NCI-H69 (cell line): Measurements from ENCODE around the gene STX4.

ENCODE experiments used
- DNase-seq: peaks from one replicate; lab custom pipeline; 2025; lab: John Stamatoyannopoulos, UW

The STX4 gene

GRCh38 chr16:31020536-31020935, 12.8 kb upstream of the STX4 start:
- no peak for DNase-seq

- no peak for DNase-seq
Measured at GRCh38 chr16:31022544-31023251, 10.7 kb upstream of the STX4 start.

- no peak for DNase-seq
Measured at GRCh38 chr16:31023252-31023602, 10.1 kb upstream of the STX4 start.

GRCh38 chr16:31023627-31024226, 9.6 kb upstream of the STX4 start:
- no peak for DNase-seq

- no peak for DNase-seq
Measured at GRCh38 chr16:31025339-31025738, 8.0 kb upstream of the STX4 start.

GRCh38 chr16:31029272-31029671, 4.1 kb upstream of the STX4 start:
- DNase-seq: no peak

- DNase-seq: no peak
Measured at GRCh38 chr16:31031276-31031675, 2.1 kb upstream of the STX4 start.

GRCh38 chr16:31033709-31034492, 543 bp downstream of the STX4 start:
- peak; percentile 88 for DNase-seq

- DNase-seq: no peak
Measured at GRCh38 chr16:31036691-31037090, 3.3 kb downstream of the STX4 start.

GRCh38 chr16:31038993-31039392, 5.6 kb downstream of the STX4 start:
- no peak for DNase-seq

GRCh38 chr16:31042866-31043265, 9.5 kb downstream of the STX4 start:
- no peak for DNase-seq

GRCh38 chr16:31043352-31043751, 10.0 kb downstream of the STX4 start:
- no peak for DNase-seq

GRCh38 chr16:31043898-31044481, 10.6 kb downstream of the STX4 start:
- DNase-seq: no peak

- DNase-seq: peak; percentile 40
Measured at GRCh38 chr16:31050280-31051030, 17.1 kb downstream of the STX4 start.

- no peak for DNase-seq
Measured at GRCh38 chr16:31052114-31052513, 18.8 kb downstream of the STX4 start.

- DNase-seq: no peak
Measured at GRCh38 chr16:31055613-31056012, 22.3 kb downstream of the STX4 start.

- no peak for DNase-seq
Measured at GRCh38 chr16:31061126-31061812, 27.9 kb downstream of the STX4 start.

- DNase-seq: no peak
Measured at GRCh38 chr16:31061813-31062440, 28.6 kb downstream of the STX4 start.

- no peak for DNase-seq
Measured at GRCh38 chr16:31063495-31063842, 30.1 kb downstream of the STX4 start.

- no peak for DNase-seq
Measured at GRCh38 chr16:31063843-31064611, 30.7 kb downstream of the STX4 start.
